Parathyroid adenoma (tissue), 2 donors: ENCODE results near the gene ZNF189.

Experiments
- H2AFZ ChIP-seq: fragments of 300-600 bp; sonication (generic); one replicate; pipeline ENCODE4 v1.7.0; 2017; ENCODE audit warnings: antibody characterized with exemption, mild to moderate bottlenecking
- H3K27ac ChIP-seq: fragments of 300-600 bp; sonication (generic); one replicate; pipeline ENCODE4 v1.7.0; 2017
- H3K27me3 ChIP-seq: fragments of 300-600 bp; sonication (generic); one replicate; pipeline ENCODE4 v1.7.0; 2017; ENCODE audit warnings: low read length; ENCODE audit not compliant: control insufficient read depth, insufficient read depth
- H3K36me3 ChIP-seq: fragments of 300-600 bp; sonication (generic); one replicate; pipeline ENCODE4 v1.7.0; 2017; ENCODE audit warnings: low read length; ENCODE audit not compliant: control insufficient read depth, insufficient read depth
- H3K4me1 ChIP-seq: fragments of 300-600 bp; sonication (generic); one replicate; pipeline ENCODE4 v1.7.0; 2017; ENCODE audit warnings: control low read depth
- H3K4me2 ChIP-seq: fragments of 300-600 bp; sonication (generic); one replicate; pipeline ENCODE4 v1.7.0; 2017; ENCODE audit warnings: low read length
- H3K4me3 ChIP-seq: fragments of 300-600 bp; sonication (generic); one replicate; pipeline ENCODE4 v1.7.0; 2017; ENCODE audit warnings: low read depth, low read length
- H3K79me2 ChIP-seq: fragments of 300-600 bp; sonication (generic); one replicate; pipeline ENCODE4 v1.7.0; 2017; ENCODE audit warnings: control low read depth
- H3K9ac ChIP-seq: fragments of 300-600 bp; sonication (generic); one replicate; pipeline ENCODE4 v1.7.0; 2017; ENCODE audit warnings: mild to moderate bottlenecking
- H3K9me3 ChIP-seq: fragments of 300-600 bp; sonication (generic); one replicate; pipeline ENCODE4 v1.7.0; 2017; ENCODE audit warnings: low read length; ENCODE audit not compliant: control insufficient read depth
- CTCF ChIP-seq: fragments of 300-600 bp; sonication (generic); IDR thresholded peaks from one replicate; pipeline ENCODE4 v1.7.0; 2017; ENCODE audit warnings: antibody characterized with exemption, mild to moderate bottlenecking
- donor health status: primary hyperparathyroidism.

The ZNF189 gene

GRCh38 chr9:101403516-101404285, 5.0 kb downstream of the ZNF189 start:
- H3K79me2 ChIP-seq, result peaks cover 12% of the 10 kb centered on the region
- H3K27ac ChIP-seq, result no peak overlapping the region
- H3K9ac ChIP-seq, result no peak overlapping the region
- no peak overlapping the region for H3K4me2 ChIP-seq
- H3K27me3 ChIP-seq, result no peaks in the 10 kb centered on the region
- no peak overlapping the region for H2AFZ ChIP-seq
- H3K36me3 ChIP-seq, result peaks cover 14% of the 10 kb centered on the region
- TF ChIP-seq CTCF, result no peak
- peaks cover 2% of the 10 kb centered on the region for H3K4me1 ChIP-seq
- H3K9me3 ChIP-seq, result peaks cover 6% of the 10 kb centered on the region
- no peak overlapping the region for H3K4me3 ChIP-seq

GRCh38 chr9:101408374-101409078, 9.9 kb downstream of the ZNF189 start:
- Histone ChIP-seq H2AFZ (no peak overlapping the region), H3K4me3 (no peak overlapping the region), H3K4me2 (no peak overlapping the region), H3K9ac (no peak overlapping the region), H3K27me3 (no peaks in the 10 kb centered on the region), H3K27ac (no peak overlapping the region), H3K9me3 (peaks cover 6% of the 10 kb centered on the region), H3K36me3 (peaks cover 14% of the 10 kb centered on the region), H3K79me2 (no peaks in the 10 kb centered on the region), H3K4me1 (no peaks in the 10 kb centered on the region)
- no peak for TF ChIP-seq CTCF

- Histone ChIP-seq H3K9me3 (peaks cover 6% of the 10 kb centered on the region), H3K36me3 (peaks cover 14% of the 10 kb centered on the region)
- TF ChIP-seq CTCF, result no peak
These were observed 10.4 kb downstream of the ZNF189 start for GRCh38 chr9:101409079-101409477.

GRCh38 chr9:101414839-101415238, 16.2 kb downstream of the ZNF189 start:
- no peak overlapping the region for H2AFZ ChIP-seq
- no peak overlapping the region for H3K4me3 ChIP-seq
- H3K9ac ChIP-seq, result no peak overlapping the region
- no peaks in the 10 kb centered on the region for H3K4me1 ChIP-seq
- no peaks in the 10 kb centered on the region for H3K79me2 ChIP-seq
- H3K36me3 ChIP-seq, result no peaks in the 10 kb centered on the region
- H3K4me2 ChIP-seq, result no peak overlapping the region
- H3K27ac ChIP-seq, result no peak overlapping the region
- H3K9me3 ChIP-seq, result no peaks in the 10 kb centered on the region
- no peaks in the 10 kb centered on the region for H3K27me3 ChIP-seq
- TF ChIP-seq CTCF, result no peak

More at GRCh38 chr9:101409079-101409477, 10.4 kb downstream of the ZNF189 start:
- no peaks in the 10 kb centered on the region for H3K79me2 ChIP-seq
- H3K4me3 ChIP-seq, result no peak overlapping the region
- no peaks in the 10 kb centered on the region for H3K27me3 ChIP-seq
- H3K4me2 ChIP-seq, result no peak overlapping the region
- no peak overlapping the region for H2AFZ ChIP-seq
- H3K27ac ChIP-seq, result no peak overlapping the region
- no peak overlapping the region for H3K9ac ChIP-seq
- no peaks in the 10 kb centered on the region for H3K4me1 ChIP-seq
